AG04450 (cell line): ENCODE data around the gene HOMER1. TPM values are rescaled to one million over a fixed set of nuclear protein-coding genes. Genes with fewer than 3 reads are reported as not detected.

Experiments used
- CTCF ChIA-PET: fragments of 300-600, 350-600 bp; formaldehyde crosslinking; extraction: SDS; loops from one replicate; lab custom pipeline; 2022; ENCODE audit warnings: antibody characterized with exemption, inconsistent platforms; lab: Charles Lee
- POLR2A ChIA-PET: fragments of 350-600 bp; formaldehyde crosslinking; extraction: SDS; loops from one replicate; lab custom pipeline; 2021; ENCODE audit warnings: antibody characterized with exemption, inconsistent platforms; lab: Yijun Ruan, JAX
- DNase-seq: peaks from one replicate; pipeline ENCODE4 v3.0.0-alpha.2; 2011; ENCODE audit warnings: low read depth, low spot score
- H3K27ac ChIP-seq: one replicate; pipeline ENCODE4 v1.5.1; 2012; ENCODE audit warnings: low read depth, low read length, control low read depth
- H3K27me3 ChIP-seq: one replicate; pipeline ENCODE4 v1.6.0; 2012; ENCODE audit warnings: low read length; ENCODE audit not compliant: control insufficient read depth, insufficient read depth
- H3K4me3 ChIP-seq: 2 replicates; pipeline ENCODE4 v1.5.1; 2011; ENCODE audit warnings: mild to moderate bottlenecking, low read depth, low read length, control low read depth
- H3K9me3 ChIP-seq: 2 replicates; pipeline ENCODE4 v1.5.1; 2012; ENCODE audit warnings: low read length; ENCODE audit not compliant: control insufficient read depth, insufficient read depth
- polyA plus RNA-seq: library from polyadenylated mRNA; depleted of rRNA; stranded (reverse); fragments of >200 nt; gene quantifications from 2 replicates; pipeline ENCODE4 v1.2.3, GENCODE V29; 2011
- TF ChIP-seq, protein P1 (sequence below): IDR thresholded peaks from 2 replicates; pipeline ENCODE4 v1.5.1; 2011; ENCODE audit warnings: low read depth, low read length, control low read depth, inconsistent platforms

HOMER1 gene
- polyA plus RNA-seq, 1 experiment = 5.1 TPM

GRCh38 chr5:79430196-79430595, 83.7 kb downstream of the HOMER1 start:
- Histone ChIP-seq H3K9me3 (no peaks in the 10 kb centered on the region), H3K27me3 (no peaks in the 10 kb centered on the region), H3K27ac (no peak overlapping the region), H3K4me3 (no peak overlapping the region)
- CTCF ChIA-PET = no interaction called here
- TF ChIP-seq, protein P1, sequence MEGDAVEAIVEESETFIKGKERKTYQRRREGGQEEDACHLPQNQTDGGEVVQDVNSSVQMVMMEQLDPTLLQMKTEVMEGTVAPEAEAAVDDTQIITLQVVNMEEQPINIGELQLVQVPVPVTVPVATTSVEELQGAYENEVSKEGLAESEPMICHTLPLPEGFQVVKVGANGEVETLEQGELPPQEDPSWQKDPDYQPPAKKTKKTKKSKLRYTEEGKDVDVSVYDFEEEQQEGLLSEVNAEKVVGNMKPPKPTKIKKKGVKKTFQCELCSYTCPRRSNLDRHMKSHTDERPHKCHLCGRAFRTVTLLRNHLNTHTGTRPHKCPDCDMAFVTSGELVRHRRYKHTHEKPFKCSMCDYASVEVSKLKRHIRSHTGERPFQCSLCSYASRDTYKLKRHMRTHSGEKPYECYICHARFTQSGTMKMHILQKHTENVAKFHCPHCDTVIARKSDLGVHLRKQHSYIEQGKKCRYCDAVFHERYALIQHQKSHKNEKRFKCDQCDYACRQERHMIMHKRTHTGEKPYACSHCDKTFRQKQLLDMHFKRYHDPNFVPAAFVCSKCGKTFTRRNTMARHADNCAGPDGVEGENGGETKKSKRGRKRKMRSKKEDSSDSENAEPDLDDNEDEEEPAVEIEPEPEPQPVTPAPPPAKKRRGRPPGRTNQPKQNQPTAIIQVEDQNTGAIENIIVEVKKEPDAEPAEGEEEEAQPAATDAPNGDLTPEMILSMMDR = no peak
- POLR2A ChIA-PET = no interaction called here
- DNase-seq = no peak

GRCh38 chr5:79423296-79423695, 90.6 kb downstream of the HOMER1 start:
- POLR2A ChIA-PET = no interaction called here
- no peak overlapping the region for H3K27ac ChIP-seq
- H3K4me3 ChIP-seq = no peak overlapping the region
- no peak for DNase-seq
- CTCF ChIA-PET = no interaction called here
- H3K27me3 ChIP-seq = no peaks in the 10 kb centered on the region
- no peaks in the 10 kb centered on the region for H3K9me3 ChIP-seq
- TF ChIP-seq, protein P1 = no peak

DNA sequence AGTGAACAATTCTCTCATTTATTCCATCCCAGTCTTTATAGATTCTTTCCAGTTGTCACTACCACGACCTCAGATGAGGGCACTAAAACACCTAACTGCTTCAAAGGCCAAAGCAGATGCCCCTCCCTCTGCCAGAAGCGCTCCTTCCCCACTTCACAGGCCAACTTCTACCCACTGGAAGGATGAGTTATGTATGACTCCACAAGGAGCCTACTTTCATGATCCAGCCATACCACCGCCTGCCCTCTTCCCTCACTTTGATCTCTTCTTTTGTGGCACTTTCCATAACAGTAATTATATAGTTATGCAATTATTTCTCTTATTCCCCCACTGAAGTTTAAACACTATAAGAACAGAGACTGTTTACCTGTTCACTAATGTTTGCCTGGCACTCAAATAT, 93.7 kb downstream of the HOMER1 start:
- Histone ChIP-seq H3K4me3 (no peak overlapping the region), H3K27ac (no peak overlapping the region), H3K27me3 (no peaks in the 10 kb centered on the region), H3K9me3 (no peaks in the 10 kb centered on the region)
- CTCF ChIA-PET = interaction anchor here (0.6 kb wide), 1 partner anchor 400 kb away, joined by 3 read pairs; no protein-coding TSS in a partner anchor
- TF ChIP-seq, protein P1 = no peak
- DNase-seq = no peak
- POLR2A ChIA-PET = no interaction called here

GRCh38 chr5:79418276-79418675, 95.7 kb downstream of the HOMER1 start:
- DNase-seq = no peak
- CTCF ChIA-PET = interaction anchor here (1.3 kb wide), 2 partner anchors 285 to 394 kb away, joined by 3 to 4 read pairs; no protein-coding TSS in a partner anchor
- Histone ChIP-seq H3K27ac (no peak overlapping the region), H3K9me3 (no peaks in the 10 kb centered on the region), H3K27me3 (no peaks in the 10 kb centered on the region), H3K4me3 (no peak overlapping the region)
- POLR2A ChIA-PET = no interaction called here
- TF ChIP-seq, protein P1 = no peak

GRCh38 chr5:79417495-79417894, 96.4 kb downstream of the HOMER1 start:
- TF ChIP-seq, protein P1 = no peak
- no peaks in the 10 kb centered on the region for H3K27me3 ChIP-seq
- no peak overlapping the region for H3K27ac ChIP-seq
- DNase-seq = no peak
- ChIA-PET POLR2A (no interaction called here), CTCF (interaction anchor here (0.7 to 1.3 kb wide), 3 partner anchors 47 to 393 kb away, joined by 3 to 5 read pairs (median 4); no protein-coding TSS in a partner anchor)
- no peak overlapping the region for H3K4me3 ChIP-seq
- H3K9me3 ChIP-seq = no peaks in the 10 kb centered on the region
